ENCODE data around the gene JAM3.
"Not testable (repeated sequence)": the region's sequence is repeated elsewhere in the genome, so short reads cannot be mapped to it uniquely, and the experiment has no call there.

Gene JAM3

DNA sequence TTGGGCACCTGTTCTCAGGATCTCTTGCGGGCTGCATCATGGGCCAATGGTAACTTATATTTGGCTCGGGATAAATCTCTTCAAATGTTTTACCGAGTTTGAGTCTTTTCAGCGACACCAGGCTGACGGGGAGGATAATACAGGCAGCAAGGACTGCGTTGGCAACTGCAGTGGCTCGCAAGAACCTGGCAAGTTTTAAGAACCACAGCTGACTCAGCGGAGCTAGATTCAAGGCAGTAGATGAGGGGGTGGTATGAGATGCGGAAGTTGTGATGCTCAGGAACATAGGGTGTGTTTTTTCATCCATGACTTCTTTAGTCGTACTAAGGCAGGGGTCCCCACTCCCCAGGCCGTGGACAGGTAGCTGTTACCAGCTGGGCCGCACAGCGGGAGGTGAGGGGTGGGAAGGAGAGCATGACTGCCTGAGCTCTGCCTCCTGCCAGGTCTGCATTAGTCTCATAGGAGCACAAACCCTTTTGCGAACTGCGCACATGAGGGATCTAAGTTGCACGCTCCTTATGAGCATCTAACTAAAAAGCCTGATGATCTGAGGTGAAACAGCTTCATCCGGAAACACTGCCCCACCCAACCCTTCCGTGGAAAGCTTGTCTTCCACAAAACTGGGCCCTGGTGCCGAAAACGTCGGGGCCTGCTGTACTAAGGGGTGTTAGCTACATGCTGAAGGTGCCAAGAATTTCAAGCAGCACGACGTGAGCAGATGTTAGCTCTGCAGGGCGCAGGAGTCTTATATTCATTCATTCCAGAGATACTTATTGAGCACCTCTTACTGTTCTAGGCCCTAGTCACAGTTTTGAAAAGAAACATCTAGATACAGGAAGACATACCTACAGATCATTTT, 6.4 kb upstream of the JAM3 start:
- DNase-seq (ENCODE audit: low read depth in 3 of 3), result no peak

DNA sequence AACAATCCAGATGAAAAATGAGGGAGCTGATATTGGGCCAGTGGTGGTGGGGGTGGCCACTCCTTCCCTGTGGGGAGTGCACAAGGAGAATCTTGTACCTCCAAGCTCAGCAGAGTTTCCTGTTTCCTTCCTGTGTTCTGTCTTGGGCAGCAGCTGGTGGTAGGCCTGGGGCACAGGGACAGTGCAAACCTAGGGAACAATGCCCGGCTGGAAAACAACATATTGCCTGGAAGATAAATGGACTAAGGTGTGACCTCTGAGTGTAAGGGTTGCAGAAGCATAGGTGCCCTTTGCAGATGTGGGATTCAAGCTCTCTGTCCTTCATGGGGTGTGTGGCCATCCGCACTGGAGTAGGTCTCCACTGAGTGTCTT, 5.8 kb upstream of the JAM3 start:
- no peak for DNase-seq (ENCODE audit: low read depth in 3 of 3)

DNA sequence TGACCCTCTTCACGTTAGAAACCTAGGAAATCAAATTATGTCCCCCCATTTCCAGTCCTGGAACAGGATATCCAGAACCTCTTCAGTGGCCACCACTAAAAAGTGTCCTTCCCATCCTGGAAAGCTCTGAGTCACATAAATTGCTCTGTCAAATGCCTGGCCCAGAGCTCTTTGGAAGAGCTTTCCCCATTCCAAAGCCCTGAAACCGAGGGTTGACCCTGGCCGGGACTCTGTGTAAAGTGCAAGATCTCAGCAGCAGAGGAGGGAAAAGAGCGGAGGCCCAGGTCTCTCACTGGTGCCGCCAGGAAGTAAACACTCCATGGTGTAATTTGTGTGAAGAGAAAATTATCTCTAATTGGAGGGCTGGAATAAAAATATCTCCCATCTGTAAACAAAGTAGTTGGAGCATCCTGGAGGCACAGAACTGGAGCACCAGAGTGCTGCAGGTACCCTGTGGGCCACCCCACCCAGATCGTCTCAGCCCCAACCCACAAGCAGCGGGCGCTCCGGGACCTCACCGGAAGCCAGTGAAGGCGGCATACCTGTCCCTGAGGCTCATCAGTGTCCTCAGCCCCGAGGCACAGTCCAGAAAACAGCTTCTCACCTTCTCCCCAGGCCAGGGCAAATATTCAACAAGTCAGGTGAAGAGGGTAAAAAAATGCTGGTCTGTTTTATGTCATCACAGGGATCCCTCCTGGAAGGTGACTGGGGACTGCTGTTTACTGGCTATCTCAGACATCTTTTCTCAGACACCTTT, 4.7 kb upstream of the JAM3 start:
- no peak for DNase-seq (ENCODE audit: low read depth in 3 of 3)

DNA sequence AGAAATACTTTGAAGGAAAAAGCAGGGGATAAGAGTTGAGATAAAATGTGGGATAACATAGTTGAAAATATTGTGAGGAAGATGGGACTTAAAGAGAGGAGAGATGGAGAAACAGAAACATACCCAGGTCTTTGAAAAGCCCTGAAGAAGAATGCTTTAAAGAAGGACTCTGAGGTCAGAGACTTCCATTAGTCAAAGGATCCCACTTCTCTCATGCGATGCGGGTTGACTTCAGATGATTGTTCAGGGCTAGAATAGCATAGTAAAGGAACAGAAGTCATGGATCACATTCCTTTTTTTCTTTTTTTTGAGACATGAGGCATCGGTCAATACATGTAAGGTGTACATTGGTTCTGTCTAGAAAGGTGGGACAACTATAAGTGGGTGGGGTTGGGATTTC, 3.5 kb upstream of the JAM3 start:
- no peak for DNase-seq (ENCODE audit: low read depth in 3 of 3)

DNA sequence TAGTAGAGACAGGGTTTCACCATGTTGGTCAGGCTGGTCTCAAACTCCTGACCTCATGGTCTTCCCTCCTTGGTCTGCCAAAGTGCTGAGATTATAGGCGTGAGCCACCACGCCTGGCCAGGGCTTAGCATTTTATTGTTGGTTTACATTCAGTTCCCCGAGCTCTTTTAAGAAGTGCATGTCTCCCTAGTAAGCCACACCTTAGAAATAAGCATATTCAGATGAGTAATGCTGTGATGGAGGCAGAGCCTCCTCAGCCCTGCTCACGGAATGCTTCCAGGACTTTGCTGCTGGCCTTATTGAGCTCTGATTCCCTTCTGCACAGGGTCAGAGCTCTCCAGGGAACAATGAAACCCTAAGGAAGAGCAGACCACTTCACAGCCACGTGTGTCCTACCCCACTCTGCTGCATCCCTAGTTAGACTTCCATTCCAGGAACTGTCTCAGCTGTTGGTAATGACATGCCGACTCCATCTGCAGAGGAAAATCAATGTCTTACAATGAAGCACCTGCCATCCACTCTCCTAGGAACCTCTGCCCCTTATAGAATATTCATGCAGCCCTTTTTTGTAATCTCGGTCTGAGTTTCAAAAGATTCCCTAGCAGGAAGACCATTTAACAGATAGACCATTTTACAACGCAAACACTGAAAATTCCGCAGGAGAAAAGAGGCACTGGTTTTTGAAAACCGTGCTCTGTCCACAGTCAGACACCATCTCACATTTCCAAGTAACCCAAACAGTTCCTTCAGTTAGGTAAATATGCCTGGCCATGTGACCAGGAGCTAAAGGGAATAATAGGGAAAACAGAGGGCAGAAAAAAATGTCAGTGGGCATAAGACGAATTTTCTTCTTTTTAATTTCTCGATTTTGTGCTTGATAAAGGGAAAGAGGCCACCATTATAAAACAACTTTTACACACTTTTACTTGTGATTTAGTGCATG, 1.7 kb upstream of the JAM3 start:
- no peak for DNase-seq (ENCODE audit: low read depth in 3 of 3)

DNA sequence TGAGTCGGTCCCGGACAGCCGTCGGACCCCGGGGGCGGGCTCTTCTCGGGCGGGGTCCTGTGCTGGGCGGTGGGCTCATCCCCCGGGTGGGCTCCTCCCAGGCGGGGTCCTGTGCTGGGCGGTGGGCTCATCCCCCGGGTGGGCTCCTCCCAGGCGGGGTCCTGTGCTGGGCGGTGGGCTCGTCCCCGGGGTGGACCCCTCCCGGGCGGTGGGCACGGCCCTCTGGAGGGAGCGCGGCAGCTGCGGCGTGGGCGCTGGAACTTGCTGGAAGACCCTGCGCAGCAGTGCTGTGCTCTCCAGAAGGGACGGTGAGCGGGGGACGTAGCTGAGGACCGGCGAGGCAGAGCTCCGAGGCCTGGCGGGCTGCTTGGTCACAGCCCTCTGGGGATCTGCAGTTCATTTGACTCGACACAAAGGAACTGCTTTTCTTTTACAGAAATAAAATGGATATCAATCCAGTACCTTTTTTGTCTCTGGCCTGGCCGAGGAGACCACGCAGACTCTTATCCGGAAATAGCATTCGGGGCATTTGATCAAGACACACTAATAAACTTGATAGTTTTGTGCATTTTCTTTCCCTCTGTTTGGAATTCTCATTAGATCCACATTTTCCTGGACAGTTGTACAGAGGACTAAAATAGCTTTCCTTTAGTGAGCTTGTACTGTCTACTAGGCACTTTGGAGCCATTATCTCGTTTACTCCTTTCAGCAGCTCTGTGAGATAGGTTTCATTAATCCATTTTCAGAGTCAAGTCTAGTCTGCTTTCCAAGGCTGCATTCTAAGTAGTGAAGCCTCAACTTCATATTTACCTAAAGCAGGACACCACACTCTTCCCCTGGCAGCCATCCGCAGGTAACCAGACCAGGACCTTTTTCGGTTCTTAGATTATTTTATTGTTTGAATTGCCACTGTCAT, 812 bp downstream of the JAM3 start:
- DNase-seq (ENCODE audit: low read depth in 3 of 3), result no peak

DNA sequence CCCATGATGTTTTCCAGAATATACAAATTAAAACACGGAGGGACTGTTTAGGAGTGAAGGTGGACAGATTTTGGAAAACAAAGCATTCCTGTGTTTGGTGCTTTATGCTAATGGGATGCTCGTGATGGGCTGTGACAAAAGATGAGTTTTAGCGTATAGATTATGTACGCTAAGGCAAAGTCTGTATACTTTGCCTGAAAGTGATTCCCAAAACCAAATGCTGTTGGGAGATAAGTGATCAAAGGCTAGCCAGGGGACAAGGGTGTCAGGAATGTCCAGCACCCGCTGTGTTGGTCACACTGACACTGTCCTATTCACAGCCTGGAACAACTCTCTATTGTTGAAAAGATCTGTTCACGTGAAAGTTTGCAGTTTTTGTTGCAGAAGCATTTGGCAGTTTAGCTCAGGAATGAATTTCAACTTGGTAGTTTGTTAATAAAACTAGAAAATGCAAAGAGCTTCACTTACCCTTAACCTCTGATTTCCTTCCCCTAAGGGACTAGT, 1.5 kb downstream of the JAM3 start:
- DNase-seq (ENCODE audit: low read depth in 3 of 3), result no peak

DNA sequence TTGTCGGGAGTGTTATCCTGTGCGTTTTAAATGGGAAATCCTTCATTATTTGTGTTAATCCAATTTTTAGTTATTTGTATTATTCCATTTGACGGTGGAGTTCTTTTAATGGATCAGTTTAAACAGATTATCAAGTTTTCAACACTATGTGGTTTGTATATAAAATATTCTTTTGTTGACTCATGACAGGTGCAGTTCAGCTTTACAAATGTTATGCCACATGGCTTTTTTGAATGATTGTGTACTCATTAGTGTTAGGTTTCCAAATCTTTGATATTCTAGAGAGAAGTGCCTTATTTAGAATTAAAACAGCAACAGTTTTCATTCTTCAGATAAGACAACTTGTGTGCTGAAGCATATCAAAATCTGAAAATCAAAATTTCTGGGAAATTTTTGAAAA, 2.4 kb downstream of the JAM3 start:
- DNase-seq (ENCODE audit: low read depth in 3 of 3), result no peak

DNA sequence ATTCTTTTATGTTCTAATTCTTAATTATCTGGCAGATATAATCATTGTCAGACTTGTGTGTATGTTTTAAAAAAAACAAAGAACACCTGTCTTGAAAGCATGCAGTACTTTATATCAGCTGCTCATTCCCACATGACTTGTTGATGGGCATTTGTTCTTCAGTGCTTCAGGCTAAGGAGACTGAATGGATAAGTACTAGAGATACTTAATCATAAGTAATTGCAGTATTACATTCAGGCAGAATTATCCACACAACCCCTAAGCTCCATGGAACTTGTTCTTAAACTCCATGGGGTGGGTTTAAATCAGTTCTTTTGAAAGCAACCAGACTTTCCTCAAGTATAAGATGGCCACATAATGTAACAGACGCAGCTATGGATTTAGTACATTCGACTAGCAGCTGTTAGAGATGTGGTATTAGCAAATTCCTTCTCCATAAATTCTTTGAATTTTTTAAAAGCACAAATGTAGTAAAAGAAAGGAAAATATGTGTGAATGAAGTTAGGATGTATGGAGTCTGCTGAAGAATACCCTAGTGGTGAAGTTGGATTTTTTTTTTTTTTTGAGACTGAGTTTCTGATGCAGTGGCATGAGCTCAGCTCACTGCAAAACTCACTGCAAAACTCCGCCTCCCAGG, 3.0 kb downstream of the JAM3 start:
- no peak for DNase-seq (ENCODE audit: low read depth in 3 of 3)

DNA sequence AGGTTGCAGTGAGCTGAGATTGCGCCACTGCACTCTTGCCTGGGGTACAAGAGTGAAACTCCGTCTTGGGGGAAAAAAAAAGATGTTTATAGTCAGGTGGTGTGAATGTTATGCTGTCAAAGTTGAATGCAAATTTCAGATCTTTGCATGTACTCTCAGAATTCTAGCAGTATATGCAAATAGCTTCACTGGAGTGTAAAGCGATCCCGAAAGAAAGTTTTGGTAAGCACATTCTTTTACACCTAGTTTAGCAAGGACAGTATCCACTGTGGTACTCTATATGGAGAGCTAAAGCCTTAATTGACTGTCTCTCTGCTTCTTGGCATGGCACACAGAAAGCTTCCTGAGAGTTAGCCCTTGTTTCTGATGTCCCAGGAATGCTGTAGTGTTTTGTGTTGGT, 4.0 kb downstream of the JAM3 start:
- DNase-seq (ENCODE audit: low read depth in 3 of 3), result no peak

DNA sequence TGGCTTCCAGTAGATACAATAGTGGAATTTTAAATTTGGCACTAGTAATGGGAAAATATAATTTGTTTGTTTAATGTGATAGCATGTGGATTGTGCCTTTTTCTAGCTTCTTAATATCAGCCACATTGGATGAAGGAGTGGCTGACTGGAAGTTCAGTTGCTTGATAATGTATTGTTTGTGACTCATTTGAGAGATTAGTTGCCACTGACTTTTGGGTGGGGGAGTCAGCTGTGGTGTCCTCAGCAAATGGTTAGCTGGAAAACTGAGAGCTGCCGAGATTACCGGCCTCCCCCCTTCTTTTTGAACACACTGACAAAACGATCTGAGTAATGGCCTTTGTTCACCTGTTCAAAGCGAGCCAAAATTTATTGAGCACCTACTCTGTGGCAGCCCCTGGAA, 5.5 kb downstream of the JAM3 start:
- no peak for DNase-seq (ENCODE audit: low read depth in 3 of 3)

DNA sequence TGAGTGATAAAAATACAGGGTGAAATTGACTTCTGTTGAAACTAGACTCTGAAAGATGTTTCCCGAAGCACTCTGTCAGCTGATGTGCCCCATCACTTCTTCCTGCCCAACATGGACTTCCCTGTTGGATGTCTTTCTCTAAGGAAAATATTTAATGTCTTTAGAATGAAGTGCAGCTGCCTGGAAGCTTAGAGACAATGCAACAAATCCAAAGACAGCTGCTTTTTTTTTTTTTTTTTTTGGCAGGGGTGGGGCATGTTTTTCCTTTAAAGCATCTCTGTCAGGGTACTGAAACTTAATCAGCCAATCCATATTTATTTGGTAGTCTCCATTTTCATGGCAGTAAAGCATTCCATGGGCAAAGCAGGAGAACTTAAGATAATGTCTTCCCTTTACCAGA, 5.9 kb downstream of the JAM3 start:
- no peak for DNase-seq (ENCODE audit: low read depth in 3 of 3)

DNA sequence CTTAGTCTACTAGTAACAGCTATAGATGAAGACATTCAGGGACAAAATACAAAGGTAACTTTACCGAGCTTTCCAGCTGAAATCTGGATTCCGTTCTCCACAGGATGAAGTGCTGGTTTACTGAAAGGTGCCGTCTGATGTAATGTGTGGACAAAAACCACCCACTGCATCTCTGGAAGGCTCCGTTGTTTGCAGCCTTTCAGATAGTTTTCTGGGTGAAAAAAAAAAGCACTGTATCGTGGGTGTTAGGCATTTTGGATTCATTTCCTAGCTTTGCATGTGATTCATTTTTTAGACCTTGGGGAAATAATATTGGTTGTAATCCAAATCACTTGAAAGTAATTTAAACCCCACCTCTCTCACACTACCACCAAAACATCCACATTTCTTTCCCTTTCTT, 10.4 kb downstream of the JAM3 start:
- DNase-seq (ENCODE audit: low read depth in 3 of 3), result no peak

DNA sequence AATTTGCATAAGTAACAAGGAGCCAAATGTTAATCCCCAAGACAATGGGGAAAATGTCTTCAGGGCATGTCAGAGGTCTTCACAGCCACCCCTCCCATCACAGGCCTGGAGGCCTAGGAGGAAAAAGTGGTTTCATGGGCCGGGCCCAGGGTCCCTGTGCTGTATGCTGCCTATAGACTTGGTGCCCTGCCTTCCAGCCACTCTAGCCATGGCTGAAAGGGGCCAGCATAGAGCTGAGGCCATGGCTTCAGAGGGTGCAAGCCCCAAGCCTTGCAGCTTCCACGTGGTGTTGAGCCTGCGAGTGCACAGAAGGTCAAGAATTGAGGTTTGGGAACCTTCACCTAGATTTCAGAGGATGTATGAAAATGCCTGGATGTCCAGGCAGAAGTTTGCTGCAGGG, 12.4 kb downstream of the JAM3 start:
- not testable (repeated sequence) for DNase-seq (ENCODE audit: low read depth in 3 of 3)

DNA sequence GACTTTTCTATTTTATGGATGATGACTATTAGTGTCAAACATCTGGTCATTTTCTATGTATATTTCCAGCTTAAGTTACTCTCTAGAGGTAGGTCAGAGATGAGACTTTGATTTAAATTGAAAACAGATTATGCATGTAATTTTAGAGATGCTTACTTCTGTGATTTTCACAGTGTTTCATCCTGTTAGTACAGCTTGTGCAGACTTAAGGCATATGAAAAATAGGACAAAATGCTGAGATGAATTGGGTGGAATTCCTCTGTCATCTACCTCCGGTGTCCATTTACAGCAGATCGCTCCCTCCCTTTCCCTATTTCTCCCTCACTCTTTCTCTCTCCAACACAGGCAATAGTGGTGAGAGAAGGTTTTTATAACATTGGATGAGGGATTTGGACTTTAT, 14.1 kb downstream of the JAM3 start:
- DNase-seq (ENCODE audit: low read depth in 3 of 3), result no peak

DNA sequence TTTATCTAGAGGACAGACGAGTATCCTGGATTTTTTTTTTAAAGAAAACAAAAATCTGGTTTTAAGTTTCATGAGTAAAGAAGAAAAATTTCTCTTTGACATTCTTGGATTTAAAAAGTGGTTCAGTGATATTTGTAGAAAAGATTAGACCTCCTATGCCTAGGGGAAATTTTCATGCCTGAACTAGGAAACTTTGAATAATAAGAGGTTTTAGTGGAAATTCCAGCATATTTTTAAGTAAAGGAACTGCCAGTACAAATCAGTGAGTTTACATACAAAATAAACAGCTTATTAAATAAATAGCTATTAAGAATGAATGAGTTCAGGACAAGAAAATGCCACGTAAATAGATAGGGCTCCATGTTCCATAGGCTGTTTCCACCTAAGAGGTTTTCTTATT, 17.5 kb downstream of the JAM3 start:
- DNase-seq (ENCODE audit: low read depth in 3 of 3), result no peak

DNA sequence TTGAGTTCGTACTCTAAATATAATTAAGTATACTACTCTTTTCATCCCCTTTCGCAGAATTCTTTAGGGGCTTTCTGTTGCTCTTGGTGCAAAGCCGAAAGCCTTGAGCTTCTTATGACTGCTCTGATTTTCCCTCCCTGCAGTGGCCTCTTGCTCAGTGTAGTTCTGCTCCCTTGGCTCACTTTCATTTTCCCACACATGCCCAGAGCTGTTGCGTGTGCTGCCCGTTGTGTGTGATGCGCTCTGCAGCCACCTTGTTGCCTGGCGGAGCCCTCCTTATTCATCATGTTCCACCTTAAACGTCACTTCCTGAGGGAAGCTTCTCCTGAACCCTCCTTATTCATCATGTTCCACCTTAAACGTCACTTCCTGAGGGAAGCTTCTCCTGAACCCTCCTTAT, 23.1 kb downstream of the JAM3 start:
- not testable (repeated sequence) for DNase-seq (ENCODE audit: low read depth in 3 of 3)

DNA sequence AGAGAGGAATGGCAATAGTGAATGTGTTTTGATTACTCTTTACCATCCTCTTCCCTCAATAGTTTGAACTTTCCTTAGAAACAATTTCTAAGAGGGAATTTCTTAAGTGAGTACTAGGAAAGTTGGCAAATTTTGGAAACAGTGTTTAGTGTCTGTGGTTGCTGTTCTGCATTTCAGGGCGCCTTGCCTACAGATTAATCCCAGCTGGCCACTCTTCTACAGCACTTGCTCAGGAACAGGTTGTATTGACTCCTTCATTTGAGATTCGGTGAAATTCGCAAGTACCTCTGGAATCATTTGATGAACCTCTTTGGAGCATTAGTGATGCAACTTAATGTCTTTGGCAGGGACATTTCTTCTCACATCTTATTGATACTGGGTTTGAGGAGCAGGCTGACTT, 28.3 kb downstream of the JAM3 start:
- no peak for DNase-seq (ENCODE audit: low read depth in 3 of 3)

DNA sequence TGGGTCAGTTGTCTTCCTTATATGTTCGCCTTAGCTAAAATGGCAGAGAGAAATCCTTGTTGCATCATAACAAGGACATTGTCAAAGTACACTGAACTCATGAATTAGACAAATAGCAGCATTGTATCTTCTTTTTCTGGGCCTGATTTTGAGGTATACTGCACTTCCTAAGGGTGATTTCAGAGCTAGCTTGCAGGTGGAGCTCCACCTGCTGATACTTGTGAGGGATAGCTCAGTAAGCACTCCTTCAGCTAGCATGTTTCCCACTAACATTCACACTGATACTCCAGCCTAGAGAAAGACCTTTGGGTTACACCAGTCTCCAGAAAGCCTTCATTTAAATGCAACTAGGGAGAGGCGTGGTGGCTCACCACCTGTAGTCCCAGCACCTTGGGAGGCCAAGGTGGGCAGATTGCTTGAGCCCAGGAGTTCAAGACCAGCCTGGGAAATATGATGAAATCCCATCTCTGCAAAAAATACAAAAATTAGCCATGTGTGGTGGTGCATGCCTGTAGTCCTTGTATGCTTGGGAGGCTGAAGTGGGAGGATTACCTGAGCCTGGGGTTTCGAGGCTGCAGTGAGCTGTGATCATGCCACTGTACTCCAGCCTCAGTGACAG, 29.8 kb downstream of the JAM3 start:
- no peak for DNase-seq (ENCODE audit: low read depth in 3 of 3)

DNA sequence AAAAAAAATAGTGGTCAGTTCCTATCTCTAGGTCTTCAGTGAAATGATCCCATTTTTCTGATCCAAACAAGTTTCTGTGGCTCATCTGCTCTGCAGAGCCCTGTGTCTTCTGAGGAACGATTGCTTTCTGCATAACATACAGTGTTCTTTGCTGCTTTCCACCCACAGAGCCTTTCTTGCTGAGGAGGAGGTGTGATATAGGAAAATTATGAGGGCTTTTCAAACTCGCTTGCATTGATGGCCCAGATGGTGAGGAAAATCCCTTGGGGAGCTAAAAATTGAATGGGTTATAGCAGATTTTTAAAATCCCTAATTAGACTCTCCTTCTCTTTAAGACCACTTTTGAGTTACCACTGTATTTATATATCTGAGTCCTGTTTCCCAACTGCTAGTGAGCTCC, 31.3 kb downstream of the JAM3 start:
- DNase-seq (ENCODE audit: low read depth in 3 of 3), result no peak
